DMS53 (cell line): ENCODE results near the gene BMP5.

Experiments used
- DNase-seq: peaks from one replicate; lab custom pipeline; 2025; lab: John Stamatoyannopoulos, UW

The BMP5 gene

GRCh38 chr6:55708711-55709110 is 166.7 kb downstream of the BMP5 start:
- DNase-seq = no peak

- DNase-seq = no peak
Measured at GRCh38 chr6:55705451-55706440, 169.6 kb downstream of the BMP5 start.

GRCh38 chr6:55704421-55704820 is 171.0 kb downstream of the BMP5 start:
- peak; percentile 10 for DNase-seq
